C4-2B (cell line): Measurements from ENCODE around the gene POP5.
"Not testable (repeated sequence)": the region's sequence is repeated elsewhere in the genome, so short reads cannot be mapped to it uniquely, and the experiment has no call there.

ENCODE experiments used
- ZFX ChIP-seq: fragments of 450-650 bp; IDR thresholded peaks from 2 replicates; pipeline ENCODE4 v1.6.1; 2017
- TF ChIP-seq, protein P1 (sequence below): fragments of 450-650 bp; conservative IDR thresholded peaks from 2 replicates; pipeline ENCODE4 v1.5.1; 2017; ENCODE audit warnings: mild to moderate bottlenecking

DNA sequence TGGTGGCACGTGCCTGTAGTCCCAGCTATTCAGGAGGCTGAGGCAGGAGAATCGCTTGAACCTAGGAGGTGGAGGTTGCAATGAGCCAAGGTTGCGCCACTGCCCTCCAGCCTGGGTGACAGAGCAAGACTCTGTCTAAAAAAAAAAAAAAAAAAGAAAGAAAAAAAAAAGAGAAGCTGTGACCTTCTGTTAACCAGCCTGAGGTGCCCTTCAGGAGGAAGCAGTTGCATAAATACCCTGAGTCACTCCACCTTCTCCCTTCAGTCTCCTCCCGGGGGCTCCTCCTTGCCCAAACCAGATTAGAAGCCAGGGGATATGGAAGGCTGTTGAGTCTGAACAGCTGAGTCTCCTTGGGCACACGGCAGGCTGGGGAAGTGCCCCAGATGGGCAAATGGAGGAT is 21.2 kb upstream of the POP5 start:
- TF ChIP-seq, protein P1, sequence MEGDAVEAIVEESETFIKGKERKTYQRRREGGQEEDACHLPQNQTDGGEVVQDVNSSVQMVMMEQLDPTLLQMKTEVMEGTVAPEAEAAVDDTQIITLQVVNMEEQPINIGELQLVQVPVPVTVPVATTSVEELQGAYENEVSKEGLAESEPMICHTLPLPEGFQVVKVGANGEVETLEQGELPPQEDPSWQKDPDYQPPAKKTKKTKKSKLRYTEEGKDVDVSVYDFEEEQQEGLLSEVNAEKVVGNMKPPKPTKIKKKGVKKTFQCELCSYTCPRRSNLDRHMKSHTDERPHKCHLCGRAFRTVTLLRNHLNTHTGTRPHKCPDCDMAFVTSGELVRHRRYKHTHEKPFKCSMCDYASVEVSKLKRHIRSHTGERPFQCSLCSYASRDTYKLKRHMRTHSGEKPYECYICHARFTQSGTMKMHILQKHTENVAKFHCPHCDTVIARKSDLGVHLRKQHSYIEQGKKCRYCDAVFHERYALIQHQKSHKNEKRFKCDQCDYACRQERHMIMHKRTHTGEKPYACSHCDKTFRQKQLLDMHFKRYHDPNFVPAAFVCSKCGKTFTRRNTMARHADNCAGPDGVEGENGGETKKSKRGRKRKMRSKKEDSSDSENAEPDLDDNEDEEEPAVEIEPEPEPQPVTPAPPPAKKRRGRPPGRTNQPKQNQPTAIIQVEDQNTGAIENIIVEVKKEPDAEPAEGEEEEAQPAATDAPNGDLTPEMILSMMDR, result not testable (repeated sequence)
- TF ChIP-seq ZFX, result not testable (repeated sequence)
